Measurements from ENCODE around the gene RAP1GAP. TPM values are rescaled to one million over a fixed set of nuclear protein-coding genes. Genes with fewer than 3 reads are reported as not detected.

RAP1GAP gene
- total RNA-seq, 1 donor from 2014 or later: 0.42 TPM

- intact Hi-C loops (cut with micrococcal nuclease): no loop called here
- no peak for DNase-seq
- no peak overlapping the region for H3K27ac Mint-ChIP-seq
- H3K4me3 Mint-ChIP-seq: no peak overlapping the region
- no peaks in the 10 kb centered on the region for H3K36me3 Mint-ChIP-seq (ENCODE audit: low read depth)
- peaks cover 25% of the 10 kb centered on the region for H3K27me3 Mint-ChIP-seq
- peaks cover 8% of the 10 kb centered on the region for H3K4me1 Mint-ChIP-seq
- no peaks in the 10 kb centered on the region for H3K9me3 Mint-ChIP-seq
Observed at GRCh38 chr1:21670956-21671902, 2.1 kb upstream of the RAP1GAP start.

- H3K9me3 Mint-ChIP-seq: no peaks in the 10 kb centered on the region
- intact Hi-C loops (cut with micrococcal nuclease): no loop called here
- H3K27me3 Mint-ChIP-seq: peaks cover 25% of the 10 kb centered on the region
- peaks cover 8% of the 10 kb centered on the region for H3K4me1 Mint-ChIP-seq
- no peak for DNase-seq
- H3K4me3 Mint-ChIP-seq: peak overlapping the region; percentile 74
- no peak overlapping the region for H3K27ac Mint-ChIP-seq
- H3K36me3 Mint-ChIP-seq (ENCODE audit: low read depth): no peaks in the 10 kb centered on the region
Observed at GRCh38 chr1:21670059-21670881, 1.1 kb upstream of the RAP1GAP start.

DNA sequence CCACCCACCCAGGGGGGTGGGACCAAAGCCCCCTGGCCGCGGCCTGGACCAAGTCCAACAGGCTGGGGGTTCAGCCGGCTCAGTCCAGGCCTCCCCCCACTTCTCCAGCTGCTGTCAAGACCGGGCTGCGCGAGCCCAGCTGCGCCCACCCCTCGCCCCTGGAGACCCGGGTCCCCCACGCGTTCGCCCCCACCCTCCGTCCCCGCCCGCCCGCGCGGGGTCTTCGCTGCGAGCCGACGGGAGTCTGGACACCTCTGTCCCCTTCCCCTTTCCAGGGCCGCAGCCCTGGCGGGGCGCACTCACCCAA lies 253 bp downstream of the RAP1GAP start:
- intact Hi-C loops (cut with micrococcal nuclease): no loop called here
- peak overlapping the region; percentile 74 for H3K4me3 Mint-ChIP-seq
- no peaks in the 10 kb centered on the region for H3K9me3 Mint-ChIP-seq
- no peak overlapping the region for H3K27ac Mint-ChIP-seq
- H3K27me3 Mint-ChIP-seq: peaks cover 28% of the 10 kb centered on the region
- peaks cover 12% of the 10 kb centered on the region for H3K4me1 Mint-ChIP-seq
- no peak for DNase-seq
- H3K36me3 Mint-ChIP-seq (ENCODE audit: low read depth): no peaks in the 10 kb centered on the region

DNA sequence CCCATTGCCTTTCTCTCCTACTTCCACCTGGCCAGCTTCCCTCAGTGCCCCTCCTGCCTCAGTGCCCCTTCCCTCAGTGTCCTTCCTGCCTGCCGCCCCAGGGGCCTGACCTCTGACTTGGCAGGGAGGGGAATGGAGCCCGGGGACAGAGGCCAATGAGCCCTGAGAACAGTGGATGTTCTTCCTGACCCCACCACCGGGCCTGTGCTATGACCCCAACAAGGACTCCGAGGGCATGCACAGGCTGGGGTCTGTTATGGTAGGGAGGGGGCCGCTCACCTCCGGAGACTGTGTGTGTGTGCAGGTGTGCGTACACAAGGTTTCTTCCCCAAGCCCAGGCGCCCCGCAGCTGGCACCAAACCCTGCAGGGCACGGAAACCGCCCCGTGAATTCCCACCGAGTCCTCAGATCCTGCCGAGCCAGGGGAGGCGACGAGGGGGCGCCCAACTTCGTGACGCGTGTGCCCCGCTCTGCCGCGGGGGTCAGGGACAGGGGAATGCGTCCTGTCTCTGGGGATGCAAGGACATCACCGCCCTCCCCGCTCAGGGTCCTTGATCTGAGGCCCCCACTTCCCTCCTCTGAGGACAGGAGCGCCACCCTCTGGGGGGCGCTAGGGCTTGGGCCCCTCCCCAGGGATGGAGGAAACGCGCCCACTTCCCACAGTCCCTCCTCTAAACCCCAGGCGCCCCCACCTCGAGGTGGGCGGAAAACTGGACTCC lies 766 bp downstream of the RAP1GAP start:
- intact Hi-C loops (cut with micrococcal nuclease): no loop called here
- Mint-ChIP-seq H3K27me3 (peaks cover 31% of the 10 kb centered on the region), H3K4me1 (peaks cover 14% of the 10 kb centered on the region), H3K4me3 (no peak overlapping the region), H3K36me3 (ENCODE audit: low read depth) (no peaks in the 10 kb centered on the region), H3K9me3 (no peaks in the 10 kb centered on the region), H3K27ac (no peak overlapping the region)
- DNase-seq: no peak

DNA sequence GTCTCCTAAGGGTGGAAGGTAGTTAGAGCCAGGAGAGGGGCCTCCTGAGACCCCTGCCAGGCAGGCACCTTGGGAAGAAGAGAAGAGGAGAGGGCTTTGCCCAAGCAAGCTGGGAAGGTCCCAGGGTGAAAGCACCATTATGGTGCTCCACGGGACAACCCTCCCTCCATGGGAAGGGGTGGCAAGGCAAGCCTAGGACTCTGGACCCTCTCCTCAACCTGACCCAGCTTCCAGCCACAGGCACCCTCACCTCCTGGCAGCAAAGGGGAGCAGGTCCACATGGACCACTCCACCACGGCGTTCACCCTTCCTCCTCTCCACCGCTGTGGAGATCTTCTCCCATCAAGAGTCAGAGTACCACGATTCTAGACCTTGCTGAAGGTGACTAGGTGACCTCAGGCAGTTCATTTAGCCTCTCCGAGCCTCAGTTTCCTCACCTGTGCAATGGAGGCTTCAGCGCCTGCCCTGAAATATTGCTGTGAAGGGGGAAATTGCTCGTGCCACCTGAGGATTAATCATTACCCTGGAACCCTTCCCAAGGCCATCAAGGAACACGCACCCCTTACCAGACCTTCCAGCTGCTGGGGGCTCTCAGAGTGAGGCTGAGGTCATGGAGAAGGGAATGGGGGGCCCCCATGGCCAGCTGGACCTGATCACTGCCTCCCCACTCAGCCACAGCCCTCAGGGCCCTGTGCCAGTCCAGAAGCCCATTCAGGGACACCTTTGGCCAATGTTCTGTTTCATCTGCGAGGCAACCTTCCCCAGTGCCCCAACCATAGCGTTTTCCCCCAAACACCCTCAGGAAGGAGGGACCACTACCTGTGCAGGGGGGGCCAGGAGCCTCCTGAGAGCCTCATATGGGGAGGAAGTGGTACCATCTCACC lies 1.6 kb downstream of the RAP1GAP start:
- DNase-seq: no peak
- no peaks in the 10 kb centered on the region for H3K9me3 Mint-ChIP-seq
- intact Hi-C loops (cut with micrococcal nuclease): no loop called here
- no peaks in the 10 kb centered on the region for H3K36me3 Mint-ChIP-seq (ENCODE audit: low read depth)
- no peak overlapping the region for H3K27ac Mint-ChIP-seq
- no peak overlapping the region for H3K4me3 Mint-ChIP-seq
- peaks cover 11% of the 10 kb centered on the region for H3K4me1 Mint-ChIP-seq
- H3K27me3 Mint-ChIP-seq: peaks cover 31% of the 10 kb centered on the region

DNA sequence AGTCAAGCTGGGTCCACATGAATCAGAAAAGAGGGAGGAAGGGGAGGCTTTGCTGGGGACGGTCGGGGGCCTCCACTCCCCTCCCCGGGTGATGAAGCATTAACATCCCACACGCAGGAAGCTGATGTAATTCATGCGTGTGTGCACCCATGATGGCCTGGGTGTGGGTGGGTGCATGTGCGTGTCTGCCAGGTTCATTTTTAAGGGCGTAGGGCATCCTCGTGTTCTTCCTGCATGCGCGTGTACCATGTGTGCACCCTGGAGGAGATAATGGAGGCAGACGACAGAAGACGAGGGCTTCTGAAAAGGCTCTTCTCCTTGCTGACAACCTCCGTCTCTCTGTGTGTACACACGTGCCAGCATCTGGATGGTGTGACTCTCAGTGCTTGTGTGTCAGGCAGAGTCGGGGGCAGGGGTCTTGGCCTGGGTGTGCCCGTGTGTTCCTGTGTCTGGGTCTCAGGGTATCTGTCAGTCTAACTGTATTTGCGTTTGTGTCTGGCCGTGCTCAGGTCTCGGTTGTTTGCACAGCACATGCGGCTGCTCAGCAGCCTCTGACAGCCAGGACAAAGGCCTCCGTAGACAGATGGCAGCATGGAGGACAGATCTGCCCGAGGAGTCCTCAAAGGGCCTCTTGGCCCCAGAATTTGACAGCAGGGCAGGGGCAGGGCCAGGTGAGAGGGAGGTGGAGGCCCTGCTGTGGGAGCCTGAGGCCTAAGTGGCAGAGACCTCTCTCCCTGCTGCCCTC lies 2.4 kb downstream of the RAP1GAP start:
- DNase-seq: no peak
- Mint-ChIP-seq H3K27me3 (peaks cover 32% of the 10 kb centered on the region), H3K4me3 (no peak overlapping the region), H3K36me3 (ENCODE audit: low read depth) (no peaks in the 10 kb centered on the region), H3K27ac (no peak overlapping the region), H3K9me3 (no peaks in the 10 kb centered on the region), H3K4me1 (peaks cover 11% of the 10 kb centered on the region)
- intact Hi-C loops (cut with micrococcal nuclease): no loop called here

DNA sequence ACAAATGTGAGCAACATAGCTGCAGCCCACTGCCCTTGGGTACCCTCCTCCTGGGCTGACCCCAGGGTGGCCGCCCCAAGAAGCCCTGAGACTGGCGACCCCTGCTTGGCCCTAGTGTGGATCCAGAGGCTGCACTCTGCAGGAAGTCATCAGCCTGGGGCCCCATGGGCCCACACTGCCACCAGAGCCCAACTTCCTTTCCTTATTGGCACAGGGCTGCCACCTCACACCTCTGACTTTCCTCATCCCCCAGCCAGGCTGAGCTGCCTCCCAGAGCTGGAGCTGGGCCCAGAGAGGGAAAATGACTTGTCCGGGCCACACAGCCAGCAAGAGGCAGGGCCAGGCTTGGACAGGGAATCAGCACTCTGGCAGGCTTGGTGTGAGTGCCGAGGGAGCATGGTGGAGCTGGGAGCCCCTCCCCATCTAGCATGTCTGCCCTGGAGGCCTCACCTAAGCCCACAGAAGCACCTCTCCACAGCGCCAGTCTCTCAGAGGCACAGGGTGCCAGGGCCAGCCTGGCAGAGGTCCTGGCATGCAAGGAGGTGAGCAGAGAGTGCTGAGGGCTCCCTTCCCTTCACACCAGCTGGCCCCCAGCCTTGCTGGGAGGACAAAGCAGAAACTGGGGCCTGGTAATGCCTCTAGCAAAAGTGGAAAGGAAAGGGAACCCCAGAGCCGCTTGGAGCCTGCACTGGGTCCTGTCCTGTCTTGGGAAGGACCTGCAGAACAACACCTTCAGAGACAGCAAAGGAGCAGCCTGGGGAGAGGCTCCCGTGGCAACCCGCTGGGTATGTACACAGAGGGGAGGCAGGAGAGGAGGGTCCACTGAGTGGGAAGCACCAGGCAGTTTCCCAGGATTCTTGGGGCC lies 3.2 kb downstream of the RAP1GAP start:
- Mint-ChIP-seq H3K27me3 (peaks cover 34% of the 10 kb centered on the region), H3K4me3 (no peak overlapping the region), H3K27ac (no peak overlapping the region), H3K4me1 (peaks cover 11% of the 10 kb centered on the region), H3K9me3 (no peaks in the 10 kb centered on the region), H3K36me3 (ENCODE audit: low read depth) (no peaks in the 10 kb centered on the region)
- intact Hi-C loops (cut with micrococcal nuclease): no loop called here
- no peak for DNase-seq

GRCh38 chr1:21664806-21665588 lies 4.2 kb downstream of the RAP1GAP start:
- intact Hi-C loops (cut with micrococcal nuclease): no loop called here
- peaks cover 9% of the 10 kb centered on the region for H3K4me1 Mint-ChIP-seq

DNA sequence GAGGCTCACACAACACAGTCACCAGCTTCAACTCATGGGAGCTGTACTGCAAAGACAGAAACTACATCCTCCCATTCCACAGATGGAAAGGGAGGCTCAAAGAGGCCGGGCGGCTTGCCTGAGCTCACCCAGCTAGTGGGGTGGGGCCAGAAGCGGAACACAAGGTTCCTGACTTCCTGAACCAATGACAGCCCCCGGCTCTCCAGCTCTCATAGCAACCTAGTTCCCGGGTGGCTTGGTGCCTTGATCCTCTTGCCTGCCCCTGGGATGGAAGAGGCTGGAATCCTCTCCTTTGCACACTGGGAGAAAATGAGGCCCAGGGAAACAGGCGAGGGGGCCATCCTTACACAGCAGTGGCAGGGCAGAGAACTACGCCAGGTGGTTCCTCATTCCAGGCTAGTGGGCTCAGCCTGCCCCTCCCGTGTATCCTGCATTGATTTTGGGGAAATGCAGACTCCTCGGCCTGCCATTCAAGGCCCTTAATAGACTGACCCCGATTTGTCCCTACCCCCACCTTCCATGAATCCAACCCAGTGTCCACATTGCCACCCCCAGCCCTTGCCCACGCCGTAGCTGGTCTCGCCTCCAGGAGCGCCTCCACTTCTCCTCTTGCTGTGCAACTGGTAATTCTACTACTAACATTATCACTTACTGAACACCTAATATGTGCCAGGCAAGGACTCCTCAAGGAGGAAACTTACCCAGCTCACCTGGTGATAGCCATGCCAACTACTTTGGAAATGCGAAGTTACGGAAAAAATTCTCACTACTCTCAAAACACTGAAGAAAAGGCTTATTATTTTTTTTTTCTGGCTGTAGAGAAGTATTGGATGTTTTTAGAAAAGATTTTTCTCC lies 5.0 kb downstream of the RAP1GAP start:
- Mint-ChIP-seq H3K9me3 (no peaks in the 10 kb centered on the region), H3K4me3 (no peak overlapping the region), H3K36me3 (ENCODE audit: low read depth) (no peaks in the 10 kb centered on the region), H3K4me1 (peaks cover 11% of the 10 kb centered on the region), H3K27me3 (peaks cover 35% of the 10 kb centered on the region), H3K27ac (no peak overlapping the region)
- DNase-seq: no peak
- intact Hi-C loops (cut with micrococcal nuclease): no loop called here

More at GRCh38 chr1:21664806-21665588, 4.2 kb downstream of the RAP1GAP start:
- no peak for DNase-seq
- Mint-ChIP-seq H3K36me3 (ENCODE audit: low read depth) (no peaks in the 10 kb centered on the region), H3K27ac (no peak overlapping the region), H3K4me3 (no peak overlapping the region), H3K27me3 (peaks cover 31% of the 10 kb centered on the region), H3K9me3 (no peaks in the 10 kb centered on the region)

DNA sequence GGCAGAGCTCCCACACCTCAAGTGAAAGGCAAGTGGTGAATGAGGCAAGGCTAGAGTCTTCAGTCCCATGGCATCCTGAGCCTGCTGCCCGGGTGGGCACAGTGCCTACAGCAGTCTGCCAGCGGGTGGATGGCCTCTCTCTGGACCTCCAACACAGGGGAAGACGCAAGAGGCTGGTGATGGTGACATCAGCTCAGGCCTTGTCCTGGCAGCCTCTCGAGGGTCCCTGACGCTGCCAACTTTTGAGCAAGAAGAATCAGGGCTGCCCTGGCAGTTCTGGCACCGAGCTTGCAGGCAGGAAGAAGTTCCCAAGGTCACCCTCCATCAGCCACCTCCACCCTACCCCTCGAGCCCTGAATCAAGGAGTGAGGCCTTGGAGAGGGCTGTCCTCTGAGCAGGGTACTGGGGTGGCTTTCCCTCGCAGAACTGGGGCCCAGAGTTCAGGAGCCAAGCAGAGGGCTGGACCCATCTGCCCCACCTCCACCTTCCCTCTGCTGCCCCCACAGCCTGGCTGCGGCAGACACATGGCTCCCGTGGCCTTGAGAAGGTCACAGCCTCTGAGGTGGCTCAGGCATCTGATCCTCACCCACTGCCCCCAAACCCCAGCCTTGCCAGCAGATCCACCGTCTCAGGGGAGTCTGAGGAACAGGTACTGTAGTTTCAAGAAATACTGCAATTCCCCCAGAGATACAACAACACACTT lies 5.8 kb downstream of the RAP1GAP start:
- peaks cover 33% of the 10 kb centered on the region for H3K27me3 Mint-ChIP-seq
- no peaks in the 10 kb centered on the region for H3K36me3 Mint-ChIP-seq (ENCODE audit: low read depth)
- H3K4me3 Mint-ChIP-seq: no peak overlapping the region
- peaks cover 11% of the 10 kb centered on the region for H3K4me1 Mint-ChIP-seq
- no peak for DNase-seq
- H3K9me3 Mint-ChIP-seq: no peaks in the 10 kb centered on the region
- no peak overlapping the region for H3K27ac Mint-ChIP-seq
- intact Hi-C loops (cut with micrococcal nuclease): no loop called here
